ENCODE data around the gene ISL2. TPM values are rescaled to one million over a fixed set of nuclear protein-coding genes. Genes with fewer than 3 reads are reported as not detected.

The ISL2 gene
- total and polyA plus RNA-seq, 2 of the 13 experiments (the other 11 are each of a cell fraction or from before 2014, with no cell fraction given) = 4.3 to 5.1 TPM

DNA sequence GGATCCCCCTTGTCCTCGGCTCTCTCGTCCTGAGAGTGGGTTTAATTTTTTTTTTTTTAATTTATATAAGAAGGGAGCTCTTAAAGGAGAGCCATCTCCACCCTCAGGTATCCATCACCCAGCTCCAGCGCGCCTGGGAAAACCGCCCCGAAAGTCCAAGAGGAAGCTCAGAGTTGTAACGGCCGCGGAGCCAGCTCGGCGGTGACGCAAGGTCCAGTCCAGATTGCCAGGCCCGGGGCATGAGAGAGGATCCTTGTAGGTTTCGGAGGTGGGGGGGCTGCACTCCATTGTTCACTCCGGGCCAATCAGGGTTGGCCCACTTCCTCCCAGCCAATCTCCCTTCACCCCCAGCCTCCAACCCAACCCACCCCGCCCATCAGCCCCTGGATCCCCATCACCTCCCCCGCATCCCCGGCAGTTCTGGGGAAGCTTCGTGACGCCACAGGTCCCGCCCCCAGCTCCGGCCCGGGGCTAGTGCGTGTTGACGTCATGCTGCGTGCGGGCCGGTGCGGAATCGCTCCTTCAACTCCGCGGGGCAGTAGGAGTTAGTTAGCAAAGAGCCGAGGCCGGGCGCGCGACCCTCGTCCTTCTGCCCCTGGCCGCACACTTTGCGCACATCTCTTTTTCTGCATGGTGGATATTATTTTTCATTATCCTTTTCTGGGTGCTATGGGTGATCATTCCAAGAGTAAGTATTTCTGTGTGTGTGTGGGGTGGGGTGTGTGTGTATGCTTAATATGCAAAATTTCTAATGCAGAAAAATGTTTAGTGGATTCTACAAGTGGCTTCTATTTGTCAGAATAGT lies at the start of gene ISL2 (continued):
- TF ChIP-seq TCF7L2 (IDR thresholded peaks at IDR 0.05; ENCODE audit: low read depth, low read length) = no peak
- peak; percentile 95 for TF ChIP-seq ZMYM4 (CRISPR knock-in tag; IDR thresholded peaks at IDR 0.05)
- no peak for TF ChIP-seq TRIM22 (IDR thresholded peaks at IDR 0.05)
- TF ChIP-seq, protein P1, sequence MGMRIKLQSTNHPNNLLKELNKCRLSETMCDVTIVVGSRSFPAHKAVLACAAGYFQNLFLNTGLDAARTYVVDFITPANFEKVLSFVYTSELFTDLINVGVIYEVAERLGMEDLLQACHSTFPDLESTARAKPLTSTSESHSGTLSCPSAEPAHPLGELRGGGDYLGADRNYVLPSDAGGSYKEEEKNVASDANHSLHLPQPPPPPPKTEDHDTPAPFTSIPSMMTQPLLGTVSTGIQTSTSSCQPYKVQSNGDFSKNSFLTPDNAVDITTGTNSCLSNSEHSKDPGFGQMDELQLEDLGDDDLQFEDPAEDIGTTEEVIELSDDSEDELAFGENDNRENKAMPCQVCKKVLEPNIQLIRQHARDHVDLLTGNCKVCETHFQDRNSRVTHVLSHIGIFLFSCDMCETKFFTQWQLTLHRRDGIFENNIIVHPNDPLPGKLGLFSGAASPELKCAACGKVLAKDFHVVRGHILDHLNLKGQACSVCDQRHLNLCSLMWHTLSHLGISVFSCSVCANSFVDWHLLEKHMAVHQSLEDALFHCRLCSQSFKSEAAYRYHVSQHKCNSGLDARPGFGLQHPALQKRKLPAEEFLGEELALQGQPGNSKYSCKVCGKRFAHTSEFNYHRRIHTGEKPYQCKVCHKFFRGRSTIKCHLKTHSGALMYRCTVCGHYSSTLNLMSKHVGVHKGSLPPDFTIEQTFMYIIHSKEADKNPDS (CRISPR knock-in tag; IDR thresholded peaks at IDR 0.05) = no peak
- peak; percentile 79 for TF ChIP-seq ATF7 (IDR thresholded peaks at IDR 0.05)
- peak; percentile 66; the same call in 1 of the 2 replicates for TF ChIP-seq ATF7 (CRISPR knock-in tag; IDR thresholded peaks at IDR 0.05)
- no peak for TF ChIP-seq SNRNP70 (IDR thresholded peaks at IDR 0.05; ENCODE audit: low read depth, low read length)
- TF ChIP-seq, protein P2, sequence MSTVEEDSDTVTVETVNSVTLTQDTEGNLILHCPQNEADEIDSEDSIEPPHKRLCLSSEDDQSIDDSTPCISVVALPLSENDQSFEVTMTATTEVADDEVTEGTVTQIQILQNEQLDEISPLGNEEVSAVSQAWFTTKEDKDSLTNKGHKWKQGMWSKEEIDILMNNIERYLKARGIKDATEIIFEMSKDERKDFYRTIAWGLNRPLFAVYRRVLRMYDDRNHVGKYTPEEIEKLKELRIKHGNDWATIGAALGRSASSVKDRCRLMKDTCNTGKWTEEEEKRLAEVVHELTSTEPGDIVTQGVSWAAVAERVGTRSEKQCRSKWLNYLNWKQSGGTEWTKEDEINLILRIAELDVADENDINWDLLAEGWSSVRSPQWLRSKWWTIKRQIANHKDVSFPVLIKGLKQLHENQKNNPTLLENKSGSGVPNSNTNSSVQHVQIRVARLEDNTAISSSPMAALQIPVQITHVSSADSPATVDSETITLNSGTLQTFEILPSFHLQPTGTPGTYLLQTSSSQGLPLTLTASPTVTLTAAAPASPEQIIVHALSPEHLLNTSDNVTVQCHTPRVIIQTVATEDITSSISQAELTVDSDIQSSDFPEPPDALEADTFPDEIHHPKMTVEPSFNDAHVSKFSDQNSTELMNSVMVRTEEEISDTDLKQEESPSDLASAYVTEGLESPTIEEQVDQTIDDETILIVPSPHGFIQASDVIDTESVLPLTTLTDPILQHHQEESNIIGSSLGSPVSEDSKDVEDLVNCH (CRISPR knock-in tag; IDR thresholded peaks at IDR 0.05) = no peak
- no peak for TF ChIP-seq ZNF160 (CRISPR knock-in tag; IDR thresholded peaks at IDR 0.05)
- no peak for TF ChIP-seq CENPT (CRISPR knock-in tag; IDR thresholded peaks at IDR 0.05; ENCODE audit: low read depth)
- no peak for TF ChIP-seq ZNF550 (CRISPR knock-in tag; IDR thresholded peaks at IDR 0.05; ENCODE audit: borderline replicate concordance)
- no peak; the same call in 1 of the 2 replicates for TF ChIP-seq NFIC (IDR thresholded peaks at IDR 0.05; ENCODE audit: low read length)
- no peak for TF ChIP-seq ZNF24 (IDR thresholded peaks at IDR 0.05)
- TF ChIP-seq BCL3 (CRISPR knock-in tag; IDR thresholded peaks at IDR 0.05) = no peak
- TF ChIP-seq SRSF1 (optimal IDR thresholded peaks at IDR 0.05; ENCODE audit: low read depth, low read length) = no peak
- TF ChIP-seq, protein P3, sequence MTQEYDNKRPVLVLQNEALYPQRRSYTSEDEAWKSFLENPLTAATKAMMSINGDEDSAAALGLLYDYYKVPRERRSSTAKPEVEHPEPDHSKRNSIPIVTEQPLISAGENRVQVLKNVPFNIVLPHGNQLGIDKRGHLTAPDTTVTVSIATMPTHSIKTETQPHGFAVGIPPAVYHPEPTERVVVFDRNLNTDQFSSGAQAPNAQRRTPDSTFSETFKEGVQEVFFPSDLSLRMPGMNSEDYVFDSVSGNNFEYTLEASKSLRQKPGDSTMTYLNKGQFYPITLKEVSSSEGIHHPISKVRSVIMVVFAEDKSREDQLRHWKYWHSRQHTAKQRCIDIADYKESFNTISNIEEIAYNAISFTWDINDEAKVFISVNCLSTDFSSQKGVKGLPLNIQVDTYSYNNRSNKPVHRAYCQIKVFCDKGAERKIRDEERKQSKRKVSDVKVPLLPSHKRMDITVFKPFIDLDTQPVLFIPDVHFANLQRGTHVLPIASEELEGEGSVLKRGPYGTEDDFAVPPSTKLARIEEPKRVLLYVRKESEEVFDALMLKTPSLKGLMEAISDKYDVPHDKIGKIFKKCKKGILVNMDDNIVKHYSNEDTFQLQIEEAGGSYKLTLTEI (CRISPR knock-in tag; conservative IDR thresholded peaks at IDR 0.05) = no peak
- no peak for TF ChIP-seq SMARCC2 (IDR thresholded peaks at IDR 0.05)
- TF ChIP-seq DMAP1 (CRISPR knock-in tag; IDR thresholded peaks at IDR 0.05) = peak; percentile 77
- no peak for TF ChIP-seq HMG20B (CRISPR knock-in tag; conservative IDR thresholded peaks at IDR 0.05)
- no peak for TF ChIP-seq ZNF17 (CRISPR knock-in tag; IDR thresholded peaks at IDR 0.05)
- peak; percentile 84 for TF ChIP-seq ZFY (CRISPR knock-in tag; IDR thresholded peaks at IDR 0.05)
